NOMO-1 (cell line): Measurements from ENCODE around the gene SLC38A10.

Experiments
- DNase-seq, 2 experiments: peaks; one replicate each; lab custom pipeline; 2025; ENCODE audit not compliant: unreplicated experiment in 2 of 2; lab: John Stamatoyannopoulos, UW

SLC38A10 gene

GRCh38 chr17:81279278-81280275, 15.5 kb downstream of the SLC38A10 start:
- no peak for DNase-seq

- DNase-seq = no peak
Measured at GRCh38 chr17:81278831-81279230, 16.3 kb downstream of the SLC38A10 start.

- DNase-seq = no peak
Measured at GRCh38 chr17:81277946-81278693, 17.0 kb downstream of the SLC38A10 start.

GRCh38 chr17:81277421-81277820, 17.7 kb downstream of the SLC38A10 start:
- no peak for DNase-seq

GRCh38 chr17:81276781-81277180, 18.3 kb downstream of the SLC38A10 start:
- no peak for DNase-seq

GRCh38 chr17:81274471-81274855, 20.6 kb downstream of the SLC38A10 start:
- no peak for DNase-seq

- DNase-seq = no peak
Measured at GRCh38 chr17:81273698-81274470, 21.2 kb downstream of the SLC38A10 start.

- DNase-seq = peak; percentile 41 to 76
Measured at GRCh38 chr17:81272616-81273015, 22.5 kb downstream of the SLC38A10 start.

GRCh38 chr17:81271226-81271625, 23.9 kb downstream of the SLC38A10 start:
- DNase-seq = no peak

GRCh38 chr17:81270279-81270678, 24.8 kb downstream of the SLC38A10 start:
- DNase-seq = no peak

GRCh38 chr17:81267390-81268067, 27.6 kb downstream of the SLC38A10 start:
- no peak for DNase-seq

GRCh38 chr17:81265576-81265975, 29.5 kb downstream of the SLC38A10 start:
- DNase-seq = no peak

- DNase-seq = no peak
Measured at GRCh38 chr17:81264640-81265039, 30.5 kb downstream of the SLC38A10 start.

- DNase-seq = no peak
Measured at GRCh38 chr17:81263371-81264181, 31.5 kb downstream of the SLC38A10 start.

GRCh38 chr17:81261582-81262336, 33.3 kb downstream of the SLC38A10 start:
- no peak for DNase-seq

- no peak for DNase-seq
Measured at GRCh38 chr17:81261096-81261495, 34.0 kb downstream of the SLC38A10 start.

- no peak for DNase-seq
Measured at GRCh38 chr17:81260641-81261040, 34.5 kb downstream of the SLC38A10 start.

GRCh38 chr17:81260171-81260570, 34.9 kb downstream of the SLC38A10 start:
- no peak for DNase-seq

- DNase-seq = no peak
Measured at GRCh38 chr17:81259058-81259605, 36.0 kb downstream of the SLC38A10 start.
